CD4-positive, alpha-beta memory T cell (primary cell): ENCODE results near the gene AKNA. TPM values are rescaled to one million over a fixed set of nuclear protein-coding genes. Genes with fewer than 3 reads are reported as not detected.

ENCODE experiments used
- CTCF ChIA-PET: fragments of 350-600 bp; sonication (Branson Sonifier 250); formaldehyde crosslinking; loops from one replicate; lab custom pipeline; 2021; ENCODE audit warnings: inconsistent platforms; ENCODE audit not compliant: partially characterized antibody; lab: Charles Lee
- POLR2A ChIA-PET: fragments of 350-600 bp; sonication (Branson Sonifier 250); formaldehyde crosslinking; loops from one replicate; lab custom pipeline; 2021; ENCODE audit not compliant: partially characterized antibody; lab: Charles Lee
- DNase-seq, 5 donors: peaks; one replicate each; pipeline versions ENCODE4 v3.0.0 to v3.0.0-alpha.2; 2020 to 2022; ENCODE audit warnings: mixed read lengths in 1 of 5
- H3K27ac ChIP-seq: one replicate; pipeline ENCODE4 v1.7.0; 2013; ENCODE audit warnings: low read depth, low read length
- H3K27me3 ChIP-seq: 2 replicates; pipeline ENCODE4 v1.7.0; 2013; ENCODE audit warnings: mild to moderate bottlenecking, low read length, moderate library complexity; ENCODE audit not compliant: insufficient read depth
- H3K36me3 ChIP-seq: 2 replicates; pipeline ENCODE4 v1.7.0; 2013; ENCODE audit warnings: mild to moderate bottlenecking, low read length, moderate library complexity; ENCODE audit not compliant: insufficient read depth
- H3K4me1 ChIP-seq: 2 replicates; pipeline ENCODE4 v1.7.0; 2013; ENCODE audit warnings: mild to moderate bottlenecking, low read length, moderate library complexity; ENCODE audit not compliant: insufficient read depth
- H3K4me3 ChIP-seq, 2 donors: one replicate each; pipeline ENCODE4 v1.7.0; 2013; ENCODE audit warnings: low read length in 2 of 2, mild to moderate bottlenecking in 1 of 2
- H3K9me3 ChIP-seq, 2 donors: one replicate each; pipeline ENCODE4 v1.7.0; 2013; ENCODE audit warnings: low read length in 2 of 2, control low read depth in 1 of 2; ENCODE audit not compliant: control insufficient read depth in 1 of 2
- H3K27ac Mint-ChIP-seq, 7 donors: one replicate each; pipeline ENCODE4 v1.8.0; 2020 to 2021; ENCODE audit warnings: mixed read lengths in 7 of 7, mild to moderate bottlenecking in 6 of 7, inconsistent platforms in 3 of 7, moderate library complexity in 3 of 7
- H3K27me3 Mint-ChIP-seq, 2 donors: one replicate each; pipeline ENCODE4 v1.8.0; 2020 to 2021; ENCODE audit warnings: mixed read lengths in 2 of 2
- H3K36me3 Mint-ChIP-seq, 2 donors: one replicate each; pipeline ENCODE4 v1.8.0; 2020 to 2021; ENCODE audit warnings: mixed read lengths in 2 of 2, inconsistent platforms in 1 of 2, mild to moderate bottlenecking in 1 of 2
- H3K4me1 Mint-ChIP-seq, 4 donors: one replicate each; pipeline ENCODE4 v1.8.0; 2020 to 2021; ENCODE audit warnings: mixed read lengths in 4 of 4, mild to moderate bottlenecking in 1 of 4
- H3K4me3 Mint-ChIP-seq, 8 donors: one replicate each; pipeline ENCODE4 v1.8.0; 2020 to 2021; ENCODE audit warnings: mixed read lengths in 8 of 8, mild to moderate bottlenecking in 7 of 8, moderate library complexity in 6 of 8, inconsistent platforms in 3 of 8
- H3K9me3 Mint-ChIP-seq, 8 donors: one replicate each; pipeline ENCODE4 v1.8.0; 2020 to 2021; ENCODE audit warnings: mixed read lengths in 8 of 8, mild to moderate bottlenecking in 5 of 8, inconsistent platforms in 3 of 8, moderate library complexity in 1 of 8
- intact Hi-C: fragments of 100-400 bp; cut with micrococcal nuclease; formaldehyde crosslinking; loops from one replicate; pipeline ENCODE4 v1.15.1; 2023
- polyA plus RNA-seq, 2 donors: library from polyadenylated mRNA; unstranded; fragments of 300-500 nt; fragmentation: Illumina TruSeq; gene quantifications; one replicate each; pipeline ENCODE4 v1.2.3, GENCODE V29; 2021
- total RNA-seq, 2 experiments: library from RNA; stranded (reverse); gene quantifications; one replicate each; pipeline ENCODE4 v1.2.3, GENCODE V29; 2021

Gene AKNA
- total and polyA plus RNA-seq, 4 experiments from 2014 or later = 1.9 to 375 (median 205) TPM

- H3K9me3 Mint-ChIP-seq = no peaks in the 10 kb centered on the region
- no peaks in the 10 kb centered on the region for H3K4me1 Mint-ChIP-seq
- Histone ChIP-seq H3K27ac (no peak overlapping the region), H3K27me3 (no peaks in the 10 kb centered on the region), H3K4me3 (no peak overlapping the region), H3K36me3 (no peaks in the 10 kb centered on the region), H3K4me1 (no peaks in the 10 kb centered on the region), H3K9me3 (no peaks in the 10 kb centered on the region)
- ChIA-PET CTCF (interaction anchor here (4.0 kb wide), 1 partner anchor 21 kb away, joined by 17 read pairs; no protein-coding TSS in a partner anchor), POLR2A (no interaction called here)
- H3K36me3 Mint-ChIP-seq = no peaks in the 10 kb centered on the region
- H3K27me3 Mint-ChIP-seq = no peaks in the 10 kb centered on the region
- intact Hi-C loops = no loop called here
- H3K4me3 Mint-ChIP-seq = no peak overlapping the region
- H3K27ac Mint-ChIP-seq = peak overlapping the region in 1 of 7 donors; percentile 12
- no peak for DNase-seq
Measured at GRCh38 chr9:114426046-114426948, 38.5 kb upstream of the AKNA start.

- Histone ChIP-seq H3K4me3 (no peak overlapping the region), H3K9me3 (no peaks in the 10 kb centered on the region), H3K27ac (no peak overlapping the region), H3K4me1 (no peaks in the 10 kb centered on the region), H3K36me3 (no peaks in the 10 kb centered on the region), H3K27me3 (no peaks in the 10 kb centered on the region)
- intact Hi-C loops = no loop called here
- Mint-ChIP-seq H3K27ac (no peak overlapping the region), H3K36me3 (no peaks in the 10 kb centered on the region), H3K4me1 (no peaks in the 10 kb centered on the region), H3K9me3 (no peaks in the 10 kb centered on the region), H3K4me3 (no peak overlapping the region), H3K27me3 (no peaks in the 10 kb centered on the region)
- CTCF ChIA-PET = no interaction called here
- POLR2A ChIA-PET = no interaction called here
- DNase-seq = no peak
Measured at GRCh38 chr9:114425126-114425525, 37.3 kb upstream of the AKNA start.

GRCh38 chr9:114424126-114424525 is 36.3 kb upstream of the AKNA start:
- no peaks in the 10 kb centered on the region for H3K9me3 Mint-ChIP-seq
- POLR2A ChIA-PET = no interaction called here
- Histone ChIP-seq H3K27me3 (no peaks in the 10 kb centered on the region), H3K9me3 (no peaks in the 10 kb centered on the region), H3K27ac (no peak overlapping the region), H3K4me1 (no peaks in the 10 kb centered on the region), H3K36me3 (no peaks in the 10 kb centered on the region), H3K4me3 (no peak overlapping the region)
- DNase-seq = no peak
- no peak overlapping the region for H3K4me3 Mint-ChIP-seq
- H3K4me1 Mint-ChIP-seq = peaks cover 0 to 4% (median 0%) of the 10 kb centered on the region in 4 donors
- CTCF ChIA-PET = no interaction called here
- intact Hi-C loops = no loop called here
- no peak overlapping the region for H3K27ac Mint-ChIP-seq
- H3K27me3 Mint-ChIP-seq = no peaks in the 10 kb centered on the region
- H3K36me3 Mint-ChIP-seq = no peaks in the 10 kb centered on the region

GRCh38 chr9:114423181-114423580 is 35.4 kb upstream of the AKNA start:
- intact Hi-C loops = no loop called here
- Histone ChIP-seq H3K36me3 (no peaks in the 10 kb centered on the region), H3K27ac (no peak overlapping the region), H3K27me3 (no peaks in the 10 kb centered on the region), H3K4me3 (no peak overlapping the region), H3K4me1 (peaks cover 5% of the 10 kb centered on the region), H3K9me3 (no peaks in the 10 kb centered on the region)
- ChIA-PET POLR2A (no interaction called here), CTCF (interaction anchor here (1.6 kb wide), 1 partner anchor 230 kb away, joined by 6 read pairs; no protein-coding TSS in a partner anchor)
- H3K27me3 Mint-ChIP-seq = no peaks in the 10 kb centered on the region
- no peak for DNase-seq
- H3K9me3 Mint-ChIP-seq = no peaks in the 10 kb centered on the region
- no peak overlapping the region for H3K4me3 Mint-ChIP-seq
- H3K4me1 Mint-ChIP-seq = peaks cover 6 to 13% (median 7%) of the 10 kb centered on the region in 4 donors
- no peak overlapping the region for H3K27ac Mint-ChIP-seq
- no peaks in the 10 kb centered on the region for H3K36me3 Mint-ChIP-seq

- no peaks in the 10 kb centered on the region for H3K27me3 Mint-ChIP-seq
- POLR2A ChIA-PET = no interaction called here
- H3K27ac Mint-ChIP-seq = no peak overlapping the region
- Histone ChIP-seq H3K27me3 (no peaks in the 10 kb centered on the region), H3K9me3 (no peaks in the 10 kb centered on the region), H3K27ac (no peak overlapping the region), H3K36me3 (no peaks in the 10 kb centered on the region), H3K4me3 (no peak overlapping the region), H3K4me1 (peaks cover 14% of the 10 kb centered on the region)
- CTCF ChIA-PET = interaction anchor here (0.8 to 1.2 kb wide), 2 partner anchors 15 to 16 kb away, joined by 3 to 6 read pairs; no protein-coding TSS in a partner anchor
- intact Hi-C loops = no loop called here
- DNase-seq = no peak
- H3K9me3 Mint-ChIP-seq = no peaks in the 10 kb centered on the region
- H3K4me3 Mint-ChIP-seq = no peak overlapping the region
- H3K4me1 Mint-ChIP-seq = peaks cover 14 to 24% (median 19%) of the 10 kb centered on the region in 4 donors
- H3K36me3 Mint-ChIP-seq = no peaks in the 10 kb centered on the region
Measured at GRCh38 chr9:114421147-114421546, 33.4 kb upstream of the AKNA start.

- Histone ChIP-seq H3K4me1 (peaks cover 14% of the 10 kb centered on the region), H3K27ac (no peak overlapping the region), H3K36me3 (no peaks in the 10 kb centered on the region), H3K9me3 (no peaks in the 10 kb centered on the region), H3K27me3 (no peaks in the 10 kb centered on the region), H3K4me3 (no peak overlapping the region)
- H3K27me3 Mint-ChIP-seq = no peaks in the 10 kb centered on the region
- DNase-seq = no peak
- no peaks in the 10 kb centered on the region for H3K36me3 Mint-ChIP-seq
- H3K27ac Mint-ChIP-seq = peak overlapping the region in 1 of 7 donors; percentile 18
- CTCF ChIA-PET = interaction anchor here (0.8 to 2.4 kb wide), 3 partner anchors 14 to 234 kb away, joined by 3 to 11 read pairs (median 7); no protein-coding TSS in a partner anchor
- H3K4me1 Mint-ChIP-seq = peaks cover 14 to 24% (median 19%) of the 10 kb centered on the region in 4 donors
- no peak overlapping the region for H3K4me3 Mint-ChIP-seq
- POLR2A ChIA-PET = interaction anchor here (1.5 kb wide), 1 partner anchor 16 kb away, joined by 3 read pairs; no protein-coding TSS in a partner anchor
- no peaks in the 10 kb centered on the region for H3K9me3 Mint-ChIP-seq
- intact Hi-C loops = no loop called here
Measured at GRCh38 chr9:114419796-114420195, 32.0 kb upstream of the AKNA start.

- Mint-ChIP-seq H3K9me3 (no peaks in the 10 kb centered on the region), H3K36me3 (no peaks in the 10 kb centered on the region), H3K4me3 (peak overlapping the region in 6 of 8 donors; percentile 4 to 56 (median 24)), H3K27me3 (no peaks in the 10 kb centered on the region), H3K27ac (peak overlapping the region in 4 of 7 donors; percentile 12 to 74 (median 34)), H3K4me1 (peaks cover 14 to 24% (median 19%) of the 10 kb centered on the region in 4 donors)
- Histone ChIP-seq H3K4me3 (peak overlapping the region in 1 of 2 donors; percentile 13), H3K36me3 (no peaks in the 10 kb centered on the region), H3K9me3 (no peaks in the 10 kb centered on the region), H3K27me3 (no peaks in the 10 kb centered on the region), H3K4me1 (peaks cover 14% of the 10 kb centered on the region), H3K27ac (no peak overlapping the region)
- DNase-seq = no peak
- ChIA-PET CTCF (interaction anchor here (1.1 to 2.4 kb wide), 4 partner anchors 11 to 236 kb away, joined by 3 to 11 read pairs (median 4); no protein-coding TSS in a partner anchor), POLR2A (interaction anchor here (1.3 kb wide), 1 partner anchor 235 kb away, joined by 3 read pairs; no protein-coding TSS in a partner anchor)
- intact Hi-C loops = no loop called here
Measured at GRCh38 chr9:114418053-114418452, 30.3 kb upstream of the AKNA start.
